CD14-positive monocyte (primary cell): ENCODE results near the gene HUWE1. TPM values are rescaled to one million over a fixed set of nuclear protein-coding genes. Genes with fewer than 3 reads are reported as not detected.

Source experiments
- DNase-seq, 3 donors: peaks; one replicate each; pipeline ENCODE4 v3.0.0-alpha.2; 2011 to 2022
- H2AFZ ChIP-seq: 2 replicates; pipeline ENCODE4 v1.6.0; 2012; ENCODE audit warnings: mild to moderate bottlenecking, low read depth, low read length, inconsistent platforms; ENCODE audit not compliant: insufficient read depth, poor library complexity, severe bottlenecking
- H3K27ac ChIP-seq, 2 donors: 1 replicate in 1 of 2; 2 replicates in 1 of 2; pipeline ENCODE4 v1.5.1; 2012 to 2013; ENCODE audit warnings: low read length in 2 of 2, control low read depth in 1 of 2, inconsistent platforms in 1 of 2, low read depth in 1 of 2, mild to moderate bottlenecking in 1 of 2
- H3K27me3 ChIP-seq, 2 donors: one replicate each; pipeline versions ENCODE4 v1.6.0 to v1.6.1; 2011 to 2013; ENCODE audit warnings: low read length in 2 of 2; ENCODE audit not compliant: control insufficient read depth in 2 of 2, insufficient read depth in 2 of 2
- H3K36me3 ChIP-seq, 2 donors: replicated peaks in 1 of 2; 1 replicate in 1 of 2; 2 replicates in 1 of 2; pipeline versions ENCODE4 v1.5.1 to v1.6.1; 2012 to 2013; ENCODE audit warnings: low read length in 2 of 2, control low read depth in 1 of 2, inconsistent platforms in 1 of 2, mild to moderate bottlenecking in 1 of 2; ENCODE audit not compliant: insufficient read depth in 2 of 2, control insufficient read depth in 1 of 2
- H3K4me1 ChIP-seq, 2 donors: 1 replicate in 1 of 2; 2 replicates in 1 of 2; pipeline versions ENCODE4 v1.5.1 to v1.6.1; 2012 to 2013; ENCODE audit warnings: low read length in 2 of 2, control low read depth in 1 of 2, inconsistent platforms in 1 of 2, mild to moderate bottlenecking in 1 of 2, moderate library complexity in 1 of 2; ENCODE audit not compliant: insufficient read depth in 2 of 2, control insufficient read depth in 1 of 2
- H3K4me2 ChIP-seq: replicated peaks from 2 replicates; pipeline ENCODE3; 2012; ENCODE audit warnings: low read length, moderate library complexity, mild to moderate bottlenecking; ENCODE audit not compliant: poor library complexity, severe bottlenecking; ENCODE audit errors: extremely low read depth
- H3K4me3 ChIP-seq, 3 experiments: fragments of 200-600 bp in 1 of 3; sonication (generic) in 1 of 3; replicated peaks in 1 of 3; 1 replicate in 2 of 3; 2 replicates in 1 of 3; pipeline ENCODE4 v1.5.1; 2011 to 2013; ENCODE audit warnings: low read length in 3 of 3, mild to moderate bottlenecking in 3 of 3, control low read depth in 2 of 3, low read depth in 2 of 3, inconsistent platforms in 1 of 3, moderate library complexity in 1 of 3
- H3K79me2 ChIP-seq: 2 replicates; pipeline ENCODE4 v1.6.0; 2012; ENCODE audit warnings: mild to moderate bottlenecking, control low read depth, inconsistent platforms, low read length, moderate library complexity; ENCODE audit not compliant: insufficient read depth
- H3K9ac ChIP-seq: 2 replicates; pipeline ENCODE4 v1.6.0; 2017; ENCODE audit warnings: low read length, mild to moderate bottlenecking; ENCODE audit not compliant: insufficient read depth, poor library complexity, severe bottlenecking
- H3K9me3 ChIP-seq, 2 donors: replicated peaks in 1 of 2; 1 replicate in 1 of 2; 2 replicates in 1 of 2; pipeline versions ENCODE4 v1.5.1 to v1.6.1; 2012 to 2013; ENCODE audit warnings: low read length in 2 of 2, control low read depth in 1 of 2; ENCODE audit not compliant: control insufficient read depth in 1 of 2, insufficient read depth in 1 of 2
- H4K20me1 ChIP-seq: 2 replicates; pipeline ENCODE4 v1.6.0; 2012; ENCODE audit warnings: mild to moderate bottlenecking, low read length, control low read depth, moderate library complexity; ENCODE audit not compliant: insufficient read depth
- H3K27ac Mint-ChIP-seq, 7 donors: one replicate each; pipeline ENCODE4 v1.8.0; 2020; ENCODE audit warnings: mild to moderate bottlenecking in 7 of 7, mixed read lengths in 7 of 7, moderate library complexity in 6 of 7, inconsistent platforms in 2 of 7
- H3K27me3 Mint-ChIP-seq, 3 donors: one replicate each; pipeline ENCODE4 v1.8.0; 2021 to 2022; ENCODE audit warnings: low read depth in 3 of 3, mild to moderate bottlenecking in 3 of 3, mixed read lengths in 3 of 3, moderate library complexity in 3 of 3, inconsistent platforms in 1 of 3
- H3K36me3 Mint-ChIP-seq, 2 donors: one replicate each; pipeline ENCODE4 v1.8.0; 2020; ENCODE audit warnings: mixed read lengths in 2 of 2, inconsistent platforms in 1 of 2, mild to moderate bottlenecking in 1 of 2
- H3K4me1 Mint-ChIP-seq: one replicate; pipeline ENCODE4 v1.8.0; 2020; ENCODE audit warnings: mild to moderate bottlenecking, mixed read lengths
- H3K4me3 Mint-ChIP-seq, 2 donors: one replicate each; pipeline ENCODE4 v1.8.0; 2020; ENCODE audit warnings: mild to moderate bottlenecking in 2 of 2, mixed read lengths in 2 of 2, moderate library complexity in 1 of 2
- H3K9me3 Mint-ChIP-seq, 7 donors: one replicate each; pipeline ENCODE4 v1.8.0; 2020 to 2022; ENCODE audit warnings: mixed read lengths in 7 of 7, mild to moderate bottlenecking in 6 of 7, moderate library complexity in 6 of 7, inconsistent platforms in 2 of 7
- WGBS: methylation state at CpG from one replicate; pipeline ENCODE4 v1.1.5; 2013; ENCODE audit warnings: missing lambda C conversion rate; ENCODE audit not compliant: insufficient coverage; 5-methylcytosine and 5-hydroxymethylcytosine counted together
- intact Hi-C, 2 donors: fragments of 100-400 bp; cut with micrococcal nuclease; formaldehyde crosslinking; loops; one replicate each; pipeline versions ENCODE4 v1.15.0 to v1.15.1; 2023
- polyA plus RNA-seq, 3 donors: library from polyadenylated mRNA; depleted of rRNA in 1 of 3; unstranded in 2 of 3; stranded (reverse) in 1 of 3; fragments of 300-500 nt in 2 of 3; fragments of >200 nt in 1 of 3; fragmentation: Illumina TruSeq in 2 of 3; gene quantifications; 1 replicate in 2 of 3; 2 replicates in 1 of 3; pipeline ENCODE4 v1.2.3, GENCODE V29; 2012 to 2021
- TF ChIP-seq, protein P1 (sequence below): fragments of 200-600 bp; IDR thresholded peaks from one replicate; pipeline ENCODE4 v1.8.0; 2022; ENCODE audit warnings: antibody characterized with exemption, mild to moderate bottlenecking

HUWE1 gene
- polyA plus RNA-seq, 3 donors, result 1.8 to 31.1 (median 4.3) TPM

GRCh38 chrX:53621418-53621986 is 65.0 kb downstream of the HUWE1 start:
- no peak overlapping the region for H3K9ac ChIP-seq
- no peaks in the 10 kb centered on the region for H3K79me2 ChIP-seq
- TF ChIP-seq, protein P1, sequence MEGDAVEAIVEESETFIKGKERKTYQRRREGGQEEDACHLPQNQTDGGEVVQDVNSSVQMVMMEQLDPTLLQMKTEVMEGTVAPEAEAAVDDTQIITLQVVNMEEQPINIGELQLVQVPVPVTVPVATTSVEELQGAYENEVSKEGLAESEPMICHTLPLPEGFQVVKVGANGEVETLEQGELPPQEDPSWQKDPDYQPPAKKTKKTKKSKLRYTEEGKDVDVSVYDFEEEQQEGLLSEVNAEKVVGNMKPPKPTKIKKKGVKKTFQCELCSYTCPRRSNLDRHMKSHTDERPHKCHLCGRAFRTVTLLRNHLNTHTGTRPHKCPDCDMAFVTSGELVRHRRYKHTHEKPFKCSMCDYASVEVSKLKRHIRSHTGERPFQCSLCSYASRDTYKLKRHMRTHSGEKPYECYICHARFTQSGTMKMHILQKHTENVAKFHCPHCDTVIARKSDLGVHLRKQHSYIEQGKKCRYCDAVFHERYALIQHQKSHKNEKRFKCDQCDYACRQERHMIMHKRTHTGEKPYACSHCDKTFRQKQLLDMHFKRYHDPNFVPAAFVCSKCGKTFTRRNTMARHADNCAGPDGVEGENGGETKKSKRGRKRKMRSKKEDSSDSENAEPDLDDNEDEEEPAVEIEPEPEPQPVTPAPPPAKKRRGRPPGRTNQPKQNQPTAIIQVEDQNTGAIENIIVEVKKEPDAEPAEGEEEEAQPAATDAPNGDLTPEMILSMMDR, result no peak
- H3K27ac ChIP-seq, result no peak overlapping the region
- no peaks in the 10 kb centered on the region for H3K4me1 ChIP-seq
- H3K27me3 ChIP-seq, result peaks cover 0 to 11% of the 10 kb centered on the region in 2 donors
- Mint-ChIP-seq H3K4me1 (no peaks in the 10 kb centered on the region), H3K4me3 (no peak overlapping the region), H3K36me3 (peaks cover 69 to 73% of the 10 kb centered on the region in 2 donors), H3K9me3 (no peaks in the 10 kb centered on the region), H3K27me3 (peaks cover 0 to 6% (median 0%) of the 10 kb centered on the region in 3 donors), H3K27ac (no peak overlapping the region)
- no peak for DNase-seq
- H2AFZ ChIP-seq, result no peak overlapping the region
- 100% methylated on average over 1 of the region's 4 CpGs for WGBS
- peaks cover 4% of the 10 kb centered on the region for H4K20me1 ChIP-seq
- no peak overlapping the region for H3K4me3 ChIP-seq
- peaks cover 89 to 95% of the 10 kb centered on the region in 2 donors for H3K36me3 ChIP-seq
- no peak overlapping the region for H3K4me2 ChIP-seq
- no peaks in the 10 kb centered on the region for H3K9me3 ChIP-seq
- intact Hi-C loops, result no loop called here

DNA sequence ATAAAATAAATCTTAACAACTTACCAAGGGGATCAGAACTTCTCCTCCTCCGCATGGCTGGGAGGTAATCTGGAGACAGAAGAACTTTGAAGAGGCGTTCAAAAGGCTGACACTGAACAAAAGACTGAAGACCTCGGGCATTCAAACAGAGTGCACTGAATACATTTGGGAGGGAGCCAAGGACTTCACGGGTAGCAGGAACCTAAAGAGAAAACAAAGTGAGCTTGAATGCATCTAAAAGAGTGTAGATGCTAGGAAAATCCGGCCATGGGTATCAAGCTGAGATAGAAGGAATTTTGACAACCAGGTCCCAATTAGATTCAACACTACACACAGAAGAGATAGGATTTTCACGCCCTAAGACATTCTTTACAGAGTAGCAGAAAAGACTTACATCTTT is 69.6 kb downstream of the HUWE1 start:
- H3K79me2 ChIP-seq, result no peaks in the 10 kb centered on the region
- WGBS, result 100% methylated on average over 2 of the region's 6 CpGs

More for the DNA sequence above, 69.6 kb downstream of the HUWE1 start:
- H3K27ac Mint-ChIP-seq, result no peak overlapping the region
- H3K9ac ChIP-seq, result no peak overlapping the region
- intact Hi-C loops, result no loop called here
- no peaks in the 10 kb centered on the region for H3K4me1 Mint-ChIP-seq
- no peak overlapping the region for H3K4me3 ChIP-seq
- no peaks in the 10 kb centered on the region for H3K4me1 ChIP-seq
- H3K36me3 Mint-ChIP-seq, result peaks cover 68 to 78% of the 10 kb centered on the region in 2 donors
- no peak overlapping the region for H3K27ac ChIP-seq
- H3K4me3 Mint-ChIP-seq, result no peak overlapping the region
- peaks cover 0 to 8% (median 0%) of the 10 kb centered on the region in 3 donors for H3K27me3 Mint-ChIP-seq
- no peak for DNase-seq
- no peak overlapping the region for H3K4me2 ChIP-seq
- peaks cover 4% of the 10 kb centered on the region for H4K20me1 ChIP-seq
- peaks cover 93 to 97% of the 10 kb centered on the region in 2 donors for H3K36me3 ChIP-seq
- TF ChIP-seq, protein P1, result no peak
- no peaks in the 10 kb centered on the region for H3K9me3 ChIP-seq
- no peak overlapping the region for H2AFZ ChIP-seq
- H3K27me3 ChIP-seq, result peaks cover 0 to 4% of the 10 kb centered on the region in 2 donors
- peaks cover 0 to 4% (median 0%) of the 10 kb centered on the region in 7 donors for H3K9me3 Mint-ChIP-seq
